ENCODE data around the gene PROB1. TPM values are rescaled to one million over a fixed set of nuclear protein-coding genes. Genes with fewer than 3 reads are reported as not detected.
"Not testable (repeated sequence)": the region's sequence is repeated elsewhere in the genome, so short reads cannot be mapped to it uniquely, and the experiment has no call there.

Gene PROB1
- total RNA-seq, 1 donor from 2014 or later, result 1.3 TPM

DNA sequence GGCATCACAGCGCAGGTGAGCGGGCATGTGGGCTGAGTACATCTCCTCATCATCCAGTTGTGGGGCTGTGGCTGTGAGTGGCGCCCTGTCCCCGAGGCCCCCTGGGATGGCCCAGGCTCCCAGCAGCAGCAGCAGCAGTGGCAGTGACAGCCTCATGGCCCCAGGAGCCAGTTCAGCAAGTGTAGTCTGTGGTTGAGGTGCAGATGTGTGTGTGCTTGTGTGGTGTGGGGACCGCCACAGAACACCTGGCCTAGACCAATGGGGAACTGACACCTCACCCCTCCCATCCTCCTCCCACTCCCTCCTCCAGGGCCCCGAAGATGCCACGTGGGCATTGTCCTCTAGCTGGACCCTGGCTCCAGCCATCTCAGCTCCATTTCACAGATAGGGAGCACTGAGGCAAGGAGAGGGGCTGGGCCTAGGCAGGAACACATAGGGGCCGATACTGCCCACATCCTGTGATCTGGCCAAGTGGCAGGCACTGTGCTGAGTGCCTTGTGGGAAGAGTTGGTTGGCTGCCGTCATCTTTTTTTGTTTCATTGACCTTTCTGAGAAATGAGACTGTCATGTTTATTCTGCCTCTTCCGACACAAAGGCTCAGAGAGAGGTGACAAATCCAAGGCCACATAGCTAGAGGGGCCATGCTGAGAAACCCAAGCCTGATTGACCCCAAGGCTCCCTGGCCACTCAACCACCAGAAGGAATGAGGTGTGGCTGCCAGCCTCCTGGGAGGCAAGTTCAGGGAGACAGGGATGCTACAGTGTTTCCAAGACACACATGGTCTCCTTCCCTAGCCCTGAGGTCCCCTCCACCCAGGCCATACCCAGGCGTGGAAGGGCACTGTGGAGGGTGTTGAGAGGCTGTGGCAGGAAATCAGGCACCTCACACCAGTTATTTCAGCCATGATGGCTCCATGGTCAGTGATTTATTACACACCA, 4.9 kb downstream of the PROB1 start, which contains the start of gene MZB1:
Gene MZB1 (minus strand): TSS at position 213 of the 938 bp plus-strand sequence. CDS start 57 bp downstream, at position 156.
- Mint-ChIP-seq H3K27ac (no peak within 1 kb of the TSS), H3K4me1 (ENCODE audit: unreplicated experiment) (peaks cover 4% of the 10 kb centered on the region), H3K27me3 (peaks cover 28% of the 10 kb centered on the region), H3K36me3 (no peaks in the 10 kb centered on the region), H3K4me3 (no peak within 1 kb of the TSS), H3K9me3 (no peaks in the 10 kb centered on the region)
- no peak for DNase-seq (ENCODE audit: extremely low spot score, unreplicated experiment)
- TF ChIP-seq, protein P1, sequence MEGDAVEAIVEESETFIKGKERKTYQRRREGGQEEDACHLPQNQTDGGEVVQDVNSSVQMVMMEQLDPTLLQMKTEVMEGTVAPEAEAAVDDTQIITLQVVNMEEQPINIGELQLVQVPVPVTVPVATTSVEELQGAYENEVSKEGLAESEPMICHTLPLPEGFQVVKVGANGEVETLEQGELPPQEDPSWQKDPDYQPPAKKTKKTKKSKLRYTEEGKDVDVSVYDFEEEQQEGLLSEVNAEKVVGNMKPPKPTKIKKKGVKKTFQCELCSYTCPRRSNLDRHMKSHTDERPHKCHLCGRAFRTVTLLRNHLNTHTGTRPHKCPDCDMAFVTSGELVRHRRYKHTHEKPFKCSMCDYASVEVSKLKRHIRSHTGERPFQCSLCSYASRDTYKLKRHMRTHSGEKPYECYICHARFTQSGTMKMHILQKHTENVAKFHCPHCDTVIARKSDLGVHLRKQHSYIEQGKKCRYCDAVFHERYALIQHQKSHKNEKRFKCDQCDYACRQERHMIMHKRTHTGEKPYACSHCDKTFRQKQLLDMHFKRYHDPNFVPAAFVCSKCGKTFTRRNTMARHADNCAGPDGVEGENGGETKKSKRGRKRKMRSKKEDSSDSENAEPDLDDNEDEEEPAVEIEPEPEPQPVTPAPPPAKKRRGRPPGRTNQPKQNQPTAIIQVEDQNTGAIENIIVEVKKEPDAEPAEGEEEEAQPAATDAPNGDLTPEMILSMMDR (conservative IDR thresholded peaks at IDR 0.05), result no peak

DNA sequence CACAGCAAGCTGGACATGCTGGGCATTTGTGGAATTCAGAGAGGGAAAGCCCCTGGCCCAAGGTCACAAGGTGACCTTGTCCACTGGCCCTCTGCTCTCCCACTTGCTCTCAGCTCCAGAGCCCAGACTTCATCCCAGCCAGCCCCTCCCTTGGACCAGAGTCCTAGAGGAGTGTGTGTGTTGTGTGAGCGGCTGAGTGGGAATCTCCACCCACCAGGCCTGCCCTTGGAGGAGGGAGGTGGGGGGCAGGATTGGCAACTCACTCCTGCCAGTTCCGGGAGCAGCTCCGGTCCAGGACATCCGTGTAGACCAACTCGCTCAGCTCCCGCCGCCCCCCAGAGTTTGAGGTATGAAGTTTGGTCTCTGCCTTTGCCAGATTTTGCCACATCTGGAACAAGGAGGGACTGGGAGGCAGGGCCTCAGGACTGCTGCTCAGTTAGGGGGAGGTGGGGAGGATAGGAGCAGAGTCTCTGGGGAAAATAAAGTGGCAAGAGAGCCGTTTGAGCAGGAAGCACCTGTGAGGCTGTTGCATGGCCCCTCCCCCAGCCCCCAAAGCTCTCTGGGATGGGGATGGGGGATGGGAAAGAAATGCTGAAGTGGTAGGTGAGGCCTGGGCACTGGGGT, 6.6 kb downstream of the PROB1 start:
- Mint-ChIP-seq H3K9me3 (no peaks in the 10 kb centered on the region), H3K4me1 (ENCODE audit: unreplicated experiment) (peaks cover 9% of the 10 kb centered on the region), H3K27me3 (peaks cover 22% of the 10 kb centered on the region), H3K27ac (no peak overlapping the region), H3K4me3 (no peak overlapping the region), H3K36me3 (no peaks in the 10 kb centered on the region)
- DNase-seq (ENCODE audit: extremely low spot score, unreplicated experiment), result no peak
- TF ChIP-seq, protein P1 (conservative IDR thresholded peaks at IDR 0.05), result no peak

DNA sequence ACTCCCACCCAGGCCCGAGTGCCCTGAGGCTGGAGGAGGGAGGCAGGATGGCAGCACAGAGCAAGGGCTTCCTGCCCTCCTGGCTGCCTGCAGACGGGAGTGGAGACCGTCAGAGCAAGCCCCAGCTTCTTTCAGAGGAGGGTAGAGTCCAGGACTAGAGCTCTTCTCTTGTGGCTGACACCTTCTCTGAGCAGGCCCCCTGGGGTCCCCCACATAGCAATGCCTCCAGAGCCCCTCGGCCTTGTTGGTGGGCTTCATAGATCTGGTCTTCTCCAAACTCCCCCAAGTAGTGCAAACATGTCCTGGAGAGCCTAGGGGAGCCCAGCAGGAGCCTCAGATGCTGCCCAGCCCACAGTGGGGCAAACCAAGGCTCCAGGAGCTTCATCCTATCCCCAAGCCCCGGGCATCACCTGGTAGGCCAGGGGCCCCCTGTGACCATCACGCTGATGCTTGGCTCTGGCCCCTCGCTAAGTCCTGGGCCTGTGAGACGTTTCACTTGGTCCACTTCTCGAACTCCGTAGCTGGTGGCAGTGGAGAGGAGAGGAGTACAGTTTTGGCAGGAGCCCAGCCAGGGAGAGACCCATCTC, 7.2 kb downstream of the PROB1 start:
- H3K4me3 Mint-ChIP-seq, result no peak overlapping the region
- DNase-seq (ENCODE audit: extremely low spot score, unreplicated experiment), result no peak
- no peaks in the 10 kb centered on the region for H3K36me3 Mint-ChIP-seq
- peaks cover 16% of the 10 kb centered on the region for H3K27me3 Mint-ChIP-seq
- TF ChIP-seq, protein P1 (conservative IDR thresholded peaks at IDR 0.05), result no peak
- no peak overlapping the region for H3K27ac Mint-ChIP-seq
- H3K4me1 Mint-ChIP-seq (ENCODE audit: unreplicated experiment), result peaks cover 12% of the 10 kb centered on the region
- no peaks in the 10 kb centered on the region for H3K9me3 Mint-ChIP-seq

DNA sequence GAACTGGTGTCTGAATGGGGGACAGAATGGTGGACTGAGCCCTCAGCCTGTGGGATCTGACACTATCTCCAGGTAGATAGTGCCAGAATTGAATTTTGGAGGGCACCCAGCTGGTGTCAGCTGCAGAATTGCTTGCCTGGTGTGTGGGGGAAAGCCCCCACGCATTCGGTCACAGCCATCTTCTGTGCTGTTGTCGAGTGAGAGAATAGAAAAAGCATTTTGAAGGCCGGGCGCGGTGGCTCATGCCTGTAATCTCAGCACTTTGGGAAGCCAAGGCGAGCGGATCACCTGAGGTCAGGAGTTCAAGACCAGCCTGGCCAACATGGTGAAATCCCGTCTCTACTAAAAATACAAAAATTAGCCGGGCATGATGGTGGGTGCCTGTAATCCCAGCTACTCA, 7.9 kb downstream of the PROB1 start:
- H3K4me1 Mint-ChIP-seq (ENCODE audit: unreplicated experiment), result peaks cover 12% of the 10 kb centered on the region
- not testable (repeated sequence) for H3K36me3 Mint-ChIP-seq; H3K27ac Mint-ChIP-seq; H3K4me3 Mint-ChIP-seq; DNase-seq (ENCODE audit: extremely low spot score, unreplicated experiment); H3K9me3 Mint-ChIP-seq
- peaks cover 14% of the 10 kb centered on the region for H3K27me3 Mint-ChIP-seq

DNA sequence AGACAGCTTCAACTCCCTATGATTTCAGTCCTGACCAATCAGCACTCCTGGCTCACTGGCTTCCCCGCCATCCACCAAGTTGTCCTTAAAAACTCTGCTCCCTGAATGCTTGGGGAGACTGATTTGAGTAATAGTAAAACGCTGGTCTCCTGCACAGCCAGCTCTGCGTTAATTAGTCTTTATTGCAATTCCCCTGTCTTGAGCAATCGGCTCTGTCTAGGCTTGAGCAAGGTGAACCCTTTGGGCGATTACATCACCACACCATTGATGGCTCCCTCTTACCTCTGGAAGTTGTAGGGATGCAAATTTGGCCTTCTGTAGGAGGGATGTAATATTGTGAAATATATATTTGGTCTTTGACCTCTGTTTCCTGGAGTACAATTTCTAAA, 8.9 kb downstream of the PROB1 start:
- DNase-seq (ENCODE audit: extremely low spot score, unreplicated experiment), result no peak
- H3K36me3 Mint-ChIP-seq, result no peaks in the 10 kb centered on the region
- no peak overlapping the region for H3K4me3 Mint-ChIP-seq
- TF ChIP-seq, protein P1 (conservative IDR thresholded peaks at IDR 0.05), result no peak
- H3K27ac Mint-ChIP-seq, result no peak overlapping the region
- no peaks in the 10 kb centered on the region for H3K9me3 Mint-ChIP-seq
- peaks cover 7% of the 10 kb centered on the region for H3K4me1 Mint-ChIP-seq (ENCODE audit: unreplicated experiment)
- H3K27me3 Mint-ChIP-seq, result peaks cover 5% of the 10 kb centered on the region

Data from type B pancreatic cell (in vitro differentiated cells).